Measurements from ENCODE around the gene CDC20. TPM values are rescaled to one million over a fixed set of nuclear protein-coding genes. Genes with fewer than 3 reads are reported as not detected.
A peak's percentile ranks its signal among the peaks of the same experiment; 100 is the strongest.

The CDC20 gene
- total and polyA plus RNA-seq, 2 experiments from 2014 or later, result 207 to 252 TPM

GRCh38 chr1:43386676-43387075 is 27.9 kb downstream of the CDC20 start (continued):
- no peak for TF ChIP-seq REST (IDR thresholded peaks at IDR 0.05; ENCODE audit: unreplicated experiment)
- TF ChIP-seq EZH2 (IDR thresholded peaks at IDR 0.05; ENCODE audit: low read depth, unreplicated experiment), result no peak
- TF ChIP-seq ZNF114 (CRISPR knock-in tag; IDR thresholded peaks at IDR 0.05), result no peak
- no peak for TF ChIP-seq STAT1 (IDR thresholded peaks at IDR 0.05; ENCODE audit: unreplicated experiment)
- no peak for TF ChIP-seq JUNB (IDR thresholded peaks at IDR 0.05; ENCODE audit: unreplicated experiment)
- TF ChIP-seq POLR2AphosphoS5 (IDR thresholded peaks at IDR 0.05; ENCODE audit: low read depth), result no peak

- no peak for TF ChIP-seq NANOG (IDR thresholded peaks at IDR 0.05; ENCODE audit: borderline replicate concordance)
- no peak for TF ChIP-seq EZH2phosphoT487 (IDR thresholded peaks at IDR 0.05; ENCODE audit: unreplicated experiment)
- no peak for TF ChIP-seq ETS1 (IDR thresholded peaks at IDR 0.05)
- no peak for TF ChIP-seq REST (IDR thresholded peaks at IDR 0.05; ENCODE audit: unreplicated experiment)
- TF ChIP-seq CREB1 (CRISPR knock-in tag; IDR thresholded peaks at IDR 0.05; ENCODE audit: low read depth), result no peak
- TF ChIP-seq ZNF462 (CRISPR knock-in tag; IDR thresholded peaks at IDR 0.05), result no peak
- peaks cover 5% of the 10 kb centered on the region for H3K27me3 Mint-ChIP-seq (ENCODE audit: insufficient read depth, low read depth, poor library complexity)
- H3K9me3 Mint-ChIP-seq, result no peaks in the 10 kb centered on the region
- peaks cover 25% of the 10 kb centered on the region for H3K36me3 ChIP-seq (ENCODE audit: insufficient read depth)
- no peak overlapping the region for H3K4me2 ChIP-seq
- peak overlapping the region; percentile 98 for H3K4me3 Mint-ChIP-seq
- no peak overlapping the region for H3K4me3 ChIP-seq
- H3K9me2 ChIP-seq (ENCODE audit: insufficient read depth), result no peaks in the 10 kb centered on the region
- H2AFZ ChIP-seq, result no peak overlapping the region
- H3K4me1 ChIP-seq (ENCODE audit: insufficient read depth), result peaks cover 13% of the 10 kb centered on the region; the same call in 1 of the 2 replicates
- ATAC-seq (no peak), DNase-seq (ENCODE audit: low spot score) (no peak)
- H3K36me3 Mint-ChIP-seq (ENCODE audit: low read depth), result peaks cover 36% of the 10 kb centered on the region
- no peak overlapping the region for H3K27ac ChIP-seq (ENCODE audit: low read depth)
- H3F3A ChIP-seq (replicated peaks; ENCODE audit: low read depth), result no peaks in the 10 kb centered on the region
- peaks cover 15% of the 10 kb centered on the region for H3K4me1 Mint-ChIP-seq
- no peak overlapping the region for H3K27ac Mint-ChIP-seq
- no peaks in the 10 kb centered on the region for H3K27me3 ChIP-seq (ENCODE audit: insufficient read depth)
- peaks cover 34% of the 10 kb centered on the region for H3K79me2 ChIP-seq (replicated peaks; ENCODE audit: insufficient read depth)
- H4K20me1 ChIP-seq (replicated peaks; ENCODE audit: insufficient read depth), result peaks cover 8% of the 10 kb centered on the region
These were observed 29.3 kb downstream of the CDC20 start for GRCh38 chr1:43387976-43388599.

All from GM23338 (cell line).